GM23338 (cell line): ENCODE data around the gene C6orf15. TPM values are rescaled to one million over a fixed set of nuclear protein-coding genes. Genes with fewer than 3 reads are reported as not detected.
A peak's percentile ranks its signal among the peaks of the same experiment; 100 is the strongest.

Experiments
- ATAC-seq: fragments of 200-7000 bp; cut with Tn5 transposase; 3 replicates; pipeline ENCODE4 v1.9.1; 2020
- DNase-seq: peaks from one replicate; pipeline ENCODE4 v3.0.0-alpha.2; 2015; ENCODE audit warnings: low spot score
- H2AFZ ChIP-seq: fragments of 200-600 bp; sonication (generic); 2 replicates; pipeline ENCODE4 v1.8.0; 2016; ENCODE audit warnings: antibody characterized with exemption, mild to moderate bottlenecking, moderate library complexity
- H3F3A ChIP-seq: fragments of 200-600 bp; sonication (generic); replicated peaks from 2 replicates; pipeline ENCODE4 v1.8.0; 2017; ENCODE audit warnings: antibody characterized with exemption, mixed run types, low read depth
- H3K27ac ChIP-seq: fragments of 200-600 bp; sonication (generic); 2 replicates; pipeline ENCODE4 v1.6.1; 2016; ENCODE audit warnings: low read depth
- H3K27me3 ChIP-seq: fragments of 200-600 bp; sonication (generic); 2 replicates; pipeline ENCODE4 v1.8.0; 2016; ENCODE audit warnings: mild to moderate bottlenecking, mixed run types, moderate library complexity; ENCODE audit not compliant: insufficient read depth
- H3K36me3 ChIP-seq: fragments of 200-600 bp; sonication (generic); 2 replicates; pipeline ENCODE4 v1.8.0; 2016; ENCODE audit warnings: mild to moderate bottlenecking; ENCODE audit not compliant: insufficient read depth
- H3K4me1 ChIP-seq: fragments of 200-600 bp; sonication (generic); 2 replicates; pipeline ENCODE4 v1.8.0; 2016; ENCODE audit warnings: mild to moderate bottlenecking, moderate library complexity; ENCODE audit not compliant: insufficient read depth
- H3K4me2 ChIP-seq: fragments of 200-600 bp; sonication (generic); 2 replicates; pipeline ENCODE4 v1.7.1; 2017; ENCODE audit warnings: mixed run types
- H3K4me3 ChIP-seq: fragments of 200-600 bp; sonication (generic); 2 replicates; pipeline ENCODE4 v1.6.1; 2016; ENCODE audit warnings: mixed run types
- H3K79me2 ChIP-seq: fragments of 200-600 bp; sonication (generic); replicated peaks from 2 replicates; pipeline ENCODE4 v1.8.0; 2017; ENCODE audit warnings: mild to moderate bottlenecking; ENCODE audit not compliant: insufficient read depth
- H3K9me2 ChIP-seq: fragments of 200-600 bp; sonication (generic); 2 replicates; pipeline ENCODE4 v1.8.0; 2017; ENCODE audit not compliant: insufficient read depth
- H4K20me1 ChIP-seq: fragments of 200-600 bp; sonication (generic); replicated peaks from 2 replicates; pipeline ENCODE4 v1.8.0; 2017; ENCODE audit warnings: mild to moderate bottlenecking; ENCODE audit not compliant: insufficient read depth
- H3K27ac Mint-ChIP-seq: 2 replicates; pipeline ENCODE4 v1.8.0; 2020; ENCODE audit warnings: inconsistent platforms, mild to moderate bottlenecking, moderate library complexity, mixed read lengths
- H3K27me3 Mint-ChIP-seq: 3 replicates; pipeline ENCODE4 v1.8.0; 2022; ENCODE audit warnings: low read depth, mild to moderate bottlenecking, moderate library complexity, mixed read lengths, inconsistent platforms; ENCODE audit not compliant: insufficient read depth, poor library complexity
- H3K36me3 Mint-ChIP-seq: 3 replicates; pipeline ENCODE4 v1.8.0; 2021; ENCODE audit warnings: low read depth, mild to moderate bottlenecking, inconsistent platforms, moderate library complexity, mixed read lengths
- H3K4me1 Mint-ChIP-seq: 3 replicates; pipeline ENCODE4 v1.8.0; 2020; ENCODE audit warnings: mild to moderate bottlenecking, inconsistent platforms, mixed read lengths
- H3K4me3 Mint-ChIP-seq: 3 replicates; pipeline ENCODE4 v1.8.0; 2021; ENCODE audit warnings: moderate library complexity, mild to moderate bottlenecking, inconsistent platforms, mixed read lengths
- H3K9me3 Mint-ChIP-seq: 3 replicates; pipeline ENCODE4 v1.8.0; 2020; ENCODE audit warnings: moderate library complexity, mild to moderate bottlenecking, inconsistent platforms, mixed read lengths
- CREB1 ChIP-seq: fragments of 250-450 bp; sonication (Bioruptor Pico); IDR thresholded peaks from 2 replicates; pipeline ENCODE4 v1.5.0; 2020; ENCODE audit warnings: low read depth, mild to moderate bottlenecking, moderate library complexity
- EZH2 ChIP-seq: fragments of 200-600 bp; sonication (generic); IDR thresholded peaks from one replicate; pipeline ENCODE4 v1.8.0; 2017; ENCODE audit warnings: antibody characterized with exemption, mild to moderate bottlenecking, low read depth; ENCODE audit not compliant: unreplicated experiment
- EZH2phosphoT487 ChIP-seq: fragments of 200-600 bp; sonication (generic); IDR thresholded peaks from one replicate; pipeline ENCODE4 v1.8.1; 2018; ENCODE audit warnings: antibody characterized with exemption; ENCODE audit not compliant: unreplicated experiment
- JUNB ChIP-seq: IDR thresholded peaks from one replicate; pipeline ENCODE4 v1.6.1; 2016; ENCODE audit warnings: antibody characterized with exemption; ENCODE audit not compliant: unreplicated experiment
- NANOG ChIP-seq: IDR thresholded peaks from 2 replicates; pipeline ENCODE4 v1.6.1; 2016; ENCODE audit warnings: antibody characterized with exemption, borderline replicate concordance
- POLR2AphosphoS5 ChIP-seq: IDR thresholded peaks from 2 replicates; pipeline ENCODE4 v1.6.1; 2016; ENCODE audit warnings: antibody characterized with exemption, low read depth
- STAT1 ChIP-seq: IDR thresholded peaks from one replicate; pipeline ENCODE4 v1.6.1; 2016; ENCODE audit warnings: antibody characterized with exemption; ENCODE audit not compliant: unreplicated experiment
- ZNF114 ChIP-seq: fragments of 250-450 bp; sonication (Bioruptor Pico); IDR thresholded peaks from 2 replicates; pipeline ENCODE4 v1.5.0; 2020; ENCODE audit warnings: mild to moderate bottlenecking, moderate library complexity
- ZNF331 ChIP-seq: fragments of 250-450 bp; sonication (Bioruptor Pico); IDR thresholded peaks from 2 replicates; pipeline ENCODE4 v1.5.0; 2020; ENCODE audit warnings: low read depth, mild to moderate bottlenecking, moderate library complexity
- polyA plus RNA-seq: library from polyadenylated mRNA; unstranded; fragments of >200 nt; fragmentation: Nextera tagmentation; extraction: Ambion mirVana; gene quantifications from 2 replicates; pipeline ENCODE4 v1.2.1, GENCODE V29; 2016
- total RNA-seq: library from RNA; depleted of rRNA; stranded (reverse); fragments of >200 nt; shearing (Covaris generic); gene quantifications from 2 replicates; pipeline ENCODE4 v1.2.3, GENCODE V29; 2014
- TF ChIP-seq, protein P1 (sequence below): IDR thresholded peaks from one replicate; pipeline ENCODE4 v1.6.1; 2018; ENCODE audit warnings: antibody characterized with exemption; ENCODE audit not compliant: unreplicated experiment
- TF ChIP-seq, protein P2 (sequence below): fragments of 250-450 bp; sonication (Bioruptor Pico); IDR thresholded peaks from 2 replicates; pipeline ENCODE4 v1.5.0; 2020; ENCODE audit warnings: mild to moderate bottlenecking, moderate library complexity
- TF ChIP-seq, protein P3 (sequence below), 2 experiments: fragments of 200-600 bp in 1 of 2; sonication (generic) in 1 of 2; conservative IDR thresholded peaks; 2 replicates each; pipeline versions ENCODE4 v1.5.1 to v1.6.1; 2016 to 2017; ENCODE audit warnings: antibody characterized with exemption in 2 of 2, low read depth in 2 of 2, mild to moderate bottlenecking in 2 of 2, moderate library complexity in 1 of 2
- TF ChIP-seq, protein P4 (sequence below): IDR thresholded peaks from 2 replicates; pipeline ENCODE4 v1.6.1; 2016; ENCODE audit warnings: antibody characterized with exemption

C6orf15 gene
- total and polyA plus RNA-seq, 2 experiments from 2014 or later: not detected

DNA sequence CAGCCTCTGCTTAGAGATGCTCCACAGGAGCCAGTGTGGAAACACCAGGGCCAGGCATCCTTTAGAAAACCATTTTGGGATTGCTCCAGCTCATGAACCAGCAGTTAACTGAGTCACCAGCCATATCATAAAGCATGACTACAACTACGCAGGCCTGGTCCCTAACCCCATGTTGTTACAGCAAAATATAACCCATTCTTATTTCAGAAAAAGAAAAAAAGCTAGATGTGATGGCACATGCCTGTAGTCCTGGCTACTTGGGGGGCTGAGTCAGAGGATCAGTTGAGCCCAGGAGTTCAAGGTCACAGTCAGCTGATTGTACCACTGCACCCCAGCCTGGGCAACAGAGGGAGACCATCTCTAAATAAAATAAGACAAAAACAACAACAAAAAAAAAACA lies 36.8 kb downstream of the C6orf15 start:
- ATAC-seq (no peak), DNase-seq (no peak)
- peaks cover 12% of the 10 kb centered on the region for H3K27me3 Mint-ChIP-seq
- H3K27ac ChIP-seq: no peak overlapping the region
- peaks cover 11% of the 10 kb centered on the region for H3K4me1 ChIP-seq
- no peaks in the 10 kb centered on the region for H4K20me1 ChIP-seq
- peaks cover 31% of the 10 kb centered on the region for H3K4me1 Mint-ChIP-seq
- no peak overlapping the region for H3K4me2 ChIP-seq
- no peak overlapping the region for H3K27ac Mint-ChIP-seq
- H3K36me3 ChIP-seq: no peaks in the 10 kb centered on the region
- no peak overlapping the region for H3K4me3 Mint-ChIP-seq
- H3K27me3 ChIP-seq: no peaks in the 10 kb centered on the region
- 0 out of 2 replicates have a peak overlapping the region, but pooled peaks have one; percentile 87 for H2AFZ ChIP-seq
- H3K36me3 Mint-ChIP-seq: no peaks in the 10 kb centered on the region
- no peak overlapping the region for H3K4me3 ChIP-seq
- 0 out of 2 replicates have a peak, but pooled peaks cover under 1% of the 10 kb centered on the region for H3F3A ChIP-seq
- TF ChIP-seq CREB1 (CRISPR knock-in tag) (no peak), EZH2 (no peak), EZH2phosphoT487 (no peak), NANOG (no peak), ZNF114 (CRISPR knock-in tag) (no peak), STAT1 (no peak), ZNF331 (CRISPR knock-in tag) (no peak), JUNB (no peak), POLR2AphosphoS5 (no peak)
- TF ChIP-seq, protein P1, sequence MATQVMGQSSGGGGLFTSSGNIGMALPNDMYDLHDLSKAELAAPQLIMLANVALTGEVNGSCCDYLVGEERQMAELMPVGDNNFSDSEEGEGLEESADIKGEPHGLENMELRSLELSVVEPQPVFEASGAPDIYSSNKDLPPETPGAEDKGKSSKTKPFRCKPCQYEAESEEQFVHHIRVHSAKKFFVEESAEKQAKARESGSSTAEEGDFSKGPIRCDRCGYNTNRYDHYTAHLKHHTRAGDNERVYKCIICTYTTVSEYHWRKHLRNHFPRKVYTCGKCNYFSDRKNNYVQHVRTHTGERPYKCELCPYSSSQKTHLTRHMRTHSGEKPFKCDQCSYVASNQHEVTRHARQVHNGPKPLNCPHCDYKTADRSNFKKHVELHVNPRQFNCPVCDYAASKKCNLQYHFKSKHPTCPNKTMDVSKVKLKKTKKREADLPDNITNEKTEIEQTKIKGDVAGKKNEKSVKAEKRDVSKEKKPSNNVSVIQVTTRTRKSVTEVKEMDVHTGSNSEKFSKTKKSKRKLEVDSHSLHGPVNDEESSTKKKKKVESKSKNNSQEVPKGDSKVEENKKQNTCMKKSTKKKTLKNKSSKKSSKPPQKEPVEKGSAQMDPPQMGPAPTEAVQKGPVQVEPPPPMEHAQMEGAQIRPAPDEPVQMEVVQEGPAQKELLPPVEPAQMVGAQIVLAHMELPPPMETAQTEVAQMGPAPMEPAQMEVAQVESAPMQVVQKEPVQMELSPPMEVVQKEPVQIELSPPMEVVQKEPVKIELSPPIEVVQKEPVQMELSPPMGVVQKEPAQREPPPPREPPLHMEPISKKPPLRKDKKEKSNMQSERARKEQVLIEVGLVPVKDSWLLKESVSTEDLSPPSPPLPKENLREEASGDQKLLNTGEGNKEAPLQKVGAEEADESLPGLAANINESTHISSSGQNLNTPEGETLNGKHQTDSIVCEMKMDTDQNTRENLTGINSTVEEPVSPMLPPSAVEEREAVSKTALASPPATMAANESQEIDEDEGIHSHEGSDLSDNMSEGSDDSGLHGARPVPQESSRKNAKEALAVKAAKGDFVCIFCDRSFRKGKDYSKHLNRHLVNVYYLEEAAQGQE: no peak
- TF ChIP-seq, protein P2, sequence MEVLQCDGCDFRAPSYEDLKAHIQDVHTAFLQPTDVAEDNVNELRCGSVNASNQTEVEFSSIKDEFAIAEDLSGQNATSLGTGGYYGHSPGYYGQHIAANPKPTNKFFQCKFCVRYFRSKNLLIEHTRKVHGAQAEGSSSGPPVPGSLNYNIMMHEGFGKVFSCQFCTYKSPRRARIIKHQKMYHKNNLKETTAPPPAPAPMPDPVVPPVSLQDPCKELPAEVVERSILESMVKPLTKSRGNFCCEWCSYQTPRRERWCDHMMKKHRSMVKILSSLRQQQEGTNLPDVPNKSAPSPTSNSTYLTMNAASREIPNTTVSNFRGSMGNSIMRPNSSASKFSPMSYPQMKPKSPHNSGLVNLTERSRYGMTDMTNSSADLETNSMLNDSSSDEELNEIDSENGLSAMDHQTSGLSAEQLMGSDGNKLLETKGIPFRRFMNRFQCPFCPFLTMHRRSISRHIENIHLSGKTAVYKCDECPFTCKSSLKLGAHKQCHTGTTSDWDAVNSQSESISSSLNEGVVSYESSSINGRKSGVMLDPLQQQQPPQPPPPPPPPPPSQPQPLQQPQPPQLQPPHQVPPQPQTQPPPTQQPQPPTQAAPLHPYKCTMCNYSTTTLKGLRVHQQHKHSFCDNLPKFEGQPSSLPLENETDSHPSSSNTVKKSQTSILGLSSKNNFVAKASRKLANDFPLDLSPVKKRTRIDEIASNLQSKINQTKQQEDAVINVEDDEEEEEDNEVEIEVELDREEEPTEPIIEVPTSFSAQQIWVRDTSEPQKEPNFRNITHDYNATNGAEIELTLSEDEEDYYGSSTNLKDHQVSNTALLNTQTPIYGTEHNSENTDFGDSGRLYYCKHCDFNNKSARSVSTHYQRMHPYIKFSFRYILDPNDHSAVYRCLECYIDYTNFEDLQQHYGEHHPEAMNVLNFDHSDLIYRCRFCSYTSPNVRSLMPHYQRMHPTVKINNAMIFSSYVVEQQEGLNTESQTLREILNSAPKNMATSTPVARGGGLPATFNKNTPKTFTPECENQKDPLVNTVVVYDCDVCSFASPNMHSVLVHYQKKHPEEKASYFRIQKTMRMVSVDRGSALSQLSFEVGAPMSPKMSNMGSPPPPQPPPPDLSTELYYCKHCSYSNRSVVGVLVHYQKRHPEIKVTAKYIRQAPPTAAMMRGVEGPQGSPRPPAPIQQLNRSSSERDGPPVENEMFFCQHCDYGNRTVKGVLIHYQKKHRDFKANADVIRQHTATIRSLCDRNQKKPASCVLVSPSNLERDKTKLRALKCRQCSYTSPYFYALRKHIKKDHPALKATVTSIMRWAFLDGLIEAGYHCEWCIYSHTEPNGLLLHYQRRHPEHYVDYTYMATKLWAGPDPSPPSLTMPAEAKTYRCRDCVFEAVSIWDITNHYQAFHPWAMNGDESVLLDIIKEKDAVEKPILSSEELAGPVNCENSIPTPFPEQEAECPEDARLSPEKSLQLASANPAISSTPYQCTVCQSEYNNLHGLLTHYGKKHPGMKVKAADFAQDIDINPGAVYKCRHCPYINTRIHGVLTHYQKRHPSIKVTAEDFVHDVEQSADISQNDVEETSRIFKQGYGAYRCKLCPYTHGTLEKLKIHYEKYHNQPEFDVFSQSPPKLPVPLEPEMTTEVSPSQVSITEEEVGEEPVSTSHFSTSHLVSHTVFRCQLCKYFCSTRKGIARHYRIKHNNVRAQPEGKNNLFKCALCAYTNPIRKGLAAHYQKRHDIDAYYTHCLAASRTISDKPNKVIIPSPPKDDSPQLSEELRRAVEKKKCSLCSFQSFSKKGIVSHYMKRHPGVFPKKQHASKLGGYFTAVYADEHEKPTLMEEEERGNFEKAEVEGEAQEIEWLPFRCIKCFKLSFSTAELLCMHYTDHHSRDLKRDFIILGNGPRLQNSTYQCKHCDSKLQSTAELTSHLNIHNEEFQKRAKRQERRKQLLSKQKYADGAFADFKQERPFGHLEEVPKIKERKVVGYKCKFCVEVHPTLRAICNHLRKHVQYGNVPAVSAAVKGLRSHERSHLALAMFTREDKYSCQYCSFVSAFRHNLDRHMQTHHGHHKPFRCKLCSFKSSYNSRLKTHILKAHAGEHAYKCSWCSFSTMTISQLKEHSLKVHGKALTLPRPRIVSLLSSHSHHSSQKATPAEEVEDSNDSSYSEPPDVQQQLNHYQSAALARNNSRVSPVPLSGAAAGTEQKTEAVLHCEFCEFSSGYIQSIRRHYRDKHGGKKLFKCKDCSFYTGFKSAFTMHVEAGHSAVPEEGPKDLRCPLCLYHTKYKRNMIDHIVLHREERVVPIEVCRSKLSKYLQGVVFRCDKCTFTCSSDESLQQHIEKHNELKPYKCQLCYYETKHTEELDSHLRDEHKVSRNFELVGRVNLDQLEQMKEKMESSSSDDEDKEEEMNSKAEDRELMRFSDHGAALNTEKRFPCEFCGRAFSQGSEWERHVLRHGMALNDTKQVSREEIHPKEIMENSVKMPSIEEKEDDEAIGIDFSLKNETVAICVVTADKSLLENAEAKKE: no peak
- TF ChIP-seq, protein P3, sequence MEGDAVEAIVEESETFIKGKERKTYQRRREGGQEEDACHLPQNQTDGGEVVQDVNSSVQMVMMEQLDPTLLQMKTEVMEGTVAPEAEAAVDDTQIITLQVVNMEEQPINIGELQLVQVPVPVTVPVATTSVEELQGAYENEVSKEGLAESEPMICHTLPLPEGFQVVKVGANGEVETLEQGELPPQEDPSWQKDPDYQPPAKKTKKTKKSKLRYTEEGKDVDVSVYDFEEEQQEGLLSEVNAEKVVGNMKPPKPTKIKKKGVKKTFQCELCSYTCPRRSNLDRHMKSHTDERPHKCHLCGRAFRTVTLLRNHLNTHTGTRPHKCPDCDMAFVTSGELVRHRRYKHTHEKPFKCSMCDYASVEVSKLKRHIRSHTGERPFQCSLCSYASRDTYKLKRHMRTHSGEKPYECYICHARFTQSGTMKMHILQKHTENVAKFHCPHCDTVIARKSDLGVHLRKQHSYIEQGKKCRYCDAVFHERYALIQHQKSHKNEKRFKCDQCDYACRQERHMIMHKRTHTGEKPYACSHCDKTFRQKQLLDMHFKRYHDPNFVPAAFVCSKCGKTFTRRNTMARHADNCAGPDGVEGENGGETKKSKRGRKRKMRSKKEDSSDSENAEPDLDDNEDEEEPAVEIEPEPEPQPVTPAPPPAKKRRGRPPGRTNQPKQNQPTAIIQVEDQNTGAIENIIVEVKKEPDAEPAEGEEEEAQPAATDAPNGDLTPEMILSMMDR (conservative IDR thresholded peaks at IDR 0.05; ENCODE audit: low read depth in 2 of 2): no peak
- TF ChIP-seq, protein P4, sequence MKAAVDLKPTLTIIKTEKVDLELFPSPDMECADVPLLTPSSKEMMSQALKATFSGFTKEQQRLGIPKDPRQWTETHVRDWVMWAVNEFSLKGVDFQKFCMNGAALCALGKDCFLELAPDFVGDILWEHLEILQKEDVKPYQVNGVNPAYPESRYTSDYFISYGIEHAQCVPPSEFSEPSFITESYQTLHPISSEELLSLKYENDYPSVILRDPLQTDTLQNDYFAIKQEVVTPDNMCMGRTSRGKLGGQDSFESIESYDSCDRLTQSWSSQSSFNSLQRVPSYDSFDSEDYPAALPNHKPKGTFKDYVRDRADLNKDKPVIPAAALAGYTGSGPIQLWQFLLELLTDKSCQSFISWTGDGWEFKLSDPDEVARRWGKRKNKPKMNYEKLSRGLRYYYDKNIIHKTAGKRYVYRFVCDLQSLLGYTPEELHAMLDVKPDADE: no peak
- H3K79me2 ChIP-seq: no peaks in the 10 kb centered on the region
- no peaks in the 10 kb centered on the region for H3K9me3 Mint-ChIP-seq
- no peaks in the 10 kb centered on the region for H3K9me2 ChIP-seq
